K562 (cell line): ENCODE results near the gene DDR1. TPM values are rescaled to one million over a fixed set of nuclear protein-coding genes. Genes with fewer than 3 reads are reported as not detected.

Source experiments
- BCOR ChIP-seq: fragments of 450-650 bp; IDR thresholded peaks from 2 replicates; pipeline ENCODE4 v1.6.1; 2016
- CCNT2 ChIP-seq: IDR thresholded peaks from 2 replicates; pipeline ENCODE4 v1.6.1; 2011; ENCODE audit warnings: borderline replicate concordance, low read depth, mild to moderate bottlenecking, moderate library complexity, mixed read lengths, low read length; ENCODE audit not compliant: insufficient read length; ENCODE audit errors: extremely low read depth
- COPS2 ChIP-seq: fragments of 450-650 bp; conservative IDR thresholded peaks from 2 replicates; pipeline ENCODE4 v1.6.1; 2016; ENCODE audit warnings: mild to moderate bottlenecking, moderate library complexity
- EP400 ChIP-seq: fragments of 450-650 bp; IDR thresholded peaks from 2 replicates; pipeline ENCODE4 v1.6.1; 2017; ENCODE audit warnings: antibody characterized with exemption, mild to moderate bottlenecking, moderate library complexity
- GATA2 ChIP-seq: sonication (generic); formaldehyde crosslinking; IDR thresholded peaks from 2 replicates; pipeline ENCODE4 v1.4.0; 2020; ENCODE audit warnings: mild to moderate bottlenecking, missing genetic modification reagents
- GATAD2A ChIP-seq: fragments of 450-650 bp; IDR thresholded peaks from 2 replicates; pipeline ENCODE4 v1.6.1; 2017
- NR2C1 ChIP-seq, 2 experiments: fragments of 450-650 bp; IDR thresholded peaks; 2 replicates each; pipeline ENCODE4 v1.6.1; 2017; ENCODE audit warnings: mild to moderate bottlenecking in 2 of 2, antibody characterized with exemption in 1 of 2, inconsistent platforms in 1 of 2, missing compliant biosample characterization in 1 of 2, missing genetic modification characterization in 1 of 2
- RFX5 ChIP-seq: IDR thresholded peaks from 2 replicates; pipeline ENCODE4 v1.6.1; 2011; ENCODE audit warnings: low read depth, mild to moderate bottlenecking, improper control_type of control experiment, low read length
- RHOXF2B ChIP-seq: fragments of 250-450 bp; sonication (Bioruptor Pico); conservative IDR thresholded peaks from 2 replicates; pipeline ENCODE4 v1.5.1; 2021
- SMAD3 ChIP-seq: fragments of 450-650 bp; formaldehyde crosslinking; conservative IDR thresholded peaks from 2 replicates; pipeline ENCODE4 v1.4.0; 2020; ENCODE audit warnings: mild to moderate bottlenecking
- TBL1XR1 ChIP-seq, 2 experiments: IDR thresholded peaks; 2 replicates each; pipeline ENCODE4 v1.6.1; 2012; ENCODE audit warnings: improper control_type of control experiment in 2 of 2, low read length in 2 of 2, mild to moderate bottlenecking in 1 of 2
- TEAD4 ChIP-seq, 2 experiments: sonication (generic) in 1 of 2; formaldehyde crosslinking in 1 of 2; IDR thresholded peaks; 2 replicates each; pipeline versions ENCODE4 v1.6.1 to v1.8.0; 2012 to 2022; ENCODE audit warnings: borderline replicate concordance in 1 of 2, inconsistent platforms in 1 of 2, low read length in 1 of 2, mild to moderate bottlenecking in 1 of 2, missing genetic modification reagents in 1 of 2
- TRIM28 ChIP-seq: fragments of 450-650 bp; IDR thresholded peaks from 2 replicates; pipeline ENCODE4 v1.6.1; 2017
- ZBTB7A ChIP-seq: IDR thresholded peaks from 2 replicates; pipeline ENCODE4 v1.6.1; 2011; ENCODE audit warnings: low read depth, mild to moderate bottlenecking, low read length, moderate library complexity, borderline replicate concordance; ENCODE audit not compliant: control insufficient read depth
- ZNF175 ChIP-seq: fragments of 200-800 bp; sonication (Bioruptor generic); IDR thresholded peaks from 2 replicates; pipeline ENCODE4 v1.6.1; 2016; ENCODE audit warnings: low read depth, mild to moderate bottlenecking, missing genetic modification characterization, missing compliant biosample characterization
- polyA plus RNA-seq, 8 experiments: library from polyadenylated mRNA; depleted of rRNA in 4 of 8; stranded (reverse) in 5 of 8; unstranded in 3 of 8; fragments of >200 nt; fragmentation: Nextera tagmentation in 2 of 8; fragmentation: Illumina TruSeq in 1 of 8; extraction: Ambion mirVana in 2 of 8; extraction: Trizol in 1 of 8; gene quantifications; 2 replicates each; pipeline versions ENCODE4 v1.2.1 to v1.2.3, GENCODE V29; 2011 to 2014; ENCODE audit warnings: inconsistent platforms in 1 of 8, missing spikeins in 1 of 8
- total RNA-seq, 7 experiments: library from RNA; depleted of rRNA in 6 of 7; stranded (reverse); fragments of >200 nt in 6 of 7; fragmentation: Illumina TruSeq in 2 of 7; extraction: Trizol in 2 of 7; gene quantifications; 2 replicates each; pipeline versions ENCODE4 v1.2.1 to v1.2.3, GENCODE V29; 2011 to 2021; ENCODE audit warnings: low replicate concordance in 1 of 7
- TF ChIP-seq, protein P1 (sequence below): fragments of 450-650 bp; IDR thresholded peaks from 2 replicates; pipeline ENCODE4 v1.6.1; 2016; ENCODE audit warnings: mild to moderate bottlenecking
- TF ChIP-seq, protein P2 (sequence below): sonication (generic); formaldehyde crosslinking; IDR thresholded peaks from 2 replicates; pipeline ENCODE4 v1.8.0; 2022; ENCODE audit warnings: missing genetic modification reagents, mild to moderate bottlenecking, borderline replicate concordance
- TF ChIP-seq, protein P3 (sequence below): fragments of 250-450 bp; sonication (Bioruptor Pico); IDR thresholded peaks from 2 replicates; pipeline ENCODE4 v1.5.0; 2022; ENCODE audit warnings: mild to moderate bottlenecking
- TF ChIP-seq, protein P4 (sequence below): fragments of 250-450 bp; sonication (Bioruptor Pico); IDR thresholded peaks from 2 replicates; pipeline ENCODE4 v1.8.0; 2022; ENCODE audit warnings: inconsistent platforms, mild to moderate bottlenecking, moderate library complexity, borderline replicate concordance

Gene DDR1
- total and polyA plus RNA-seq, 9 of the 15 experiments (the other 6 are each of a cell fraction or from before 2014, with no cell fraction given) = 1.4 to 44.6 (median 12.2) TPM

DNA sequence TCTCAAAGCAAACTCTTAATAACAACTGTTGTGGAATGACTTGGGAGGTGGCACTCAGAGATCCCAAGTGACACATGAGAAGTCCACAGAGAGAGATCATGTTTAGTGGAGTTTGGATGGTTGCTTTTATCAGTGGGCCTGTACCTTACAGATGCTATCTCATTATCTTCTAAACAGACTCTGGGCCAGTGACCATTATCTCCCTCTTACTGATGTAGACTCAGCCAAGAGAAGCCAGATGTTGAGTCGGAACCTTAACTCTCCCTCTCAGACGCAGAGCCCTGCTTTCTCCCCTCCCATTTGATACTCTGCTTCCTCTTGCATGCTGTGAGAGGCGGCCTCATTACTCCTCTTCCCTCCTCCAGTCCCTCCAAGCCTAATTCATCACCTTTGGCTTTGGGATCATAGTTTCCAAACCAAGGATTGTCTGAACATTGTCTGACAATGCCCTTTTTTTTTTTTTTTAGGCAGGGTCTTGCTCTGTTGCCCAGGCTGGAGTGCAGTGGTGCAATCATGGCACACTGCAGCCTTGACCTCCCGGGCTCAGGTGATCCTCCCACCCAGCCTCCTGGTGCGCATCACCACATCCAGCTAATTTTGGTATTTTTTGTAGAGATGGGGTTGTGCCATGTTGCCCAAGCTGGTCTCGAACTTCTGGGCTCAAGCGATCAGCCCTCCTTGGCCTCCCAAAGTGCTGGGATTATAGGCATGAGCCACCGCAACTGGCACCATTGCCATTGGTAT lies 4.5 kb upstream of the DDR1 start (continued):
- TF ChIP-seq, protein P1, sequence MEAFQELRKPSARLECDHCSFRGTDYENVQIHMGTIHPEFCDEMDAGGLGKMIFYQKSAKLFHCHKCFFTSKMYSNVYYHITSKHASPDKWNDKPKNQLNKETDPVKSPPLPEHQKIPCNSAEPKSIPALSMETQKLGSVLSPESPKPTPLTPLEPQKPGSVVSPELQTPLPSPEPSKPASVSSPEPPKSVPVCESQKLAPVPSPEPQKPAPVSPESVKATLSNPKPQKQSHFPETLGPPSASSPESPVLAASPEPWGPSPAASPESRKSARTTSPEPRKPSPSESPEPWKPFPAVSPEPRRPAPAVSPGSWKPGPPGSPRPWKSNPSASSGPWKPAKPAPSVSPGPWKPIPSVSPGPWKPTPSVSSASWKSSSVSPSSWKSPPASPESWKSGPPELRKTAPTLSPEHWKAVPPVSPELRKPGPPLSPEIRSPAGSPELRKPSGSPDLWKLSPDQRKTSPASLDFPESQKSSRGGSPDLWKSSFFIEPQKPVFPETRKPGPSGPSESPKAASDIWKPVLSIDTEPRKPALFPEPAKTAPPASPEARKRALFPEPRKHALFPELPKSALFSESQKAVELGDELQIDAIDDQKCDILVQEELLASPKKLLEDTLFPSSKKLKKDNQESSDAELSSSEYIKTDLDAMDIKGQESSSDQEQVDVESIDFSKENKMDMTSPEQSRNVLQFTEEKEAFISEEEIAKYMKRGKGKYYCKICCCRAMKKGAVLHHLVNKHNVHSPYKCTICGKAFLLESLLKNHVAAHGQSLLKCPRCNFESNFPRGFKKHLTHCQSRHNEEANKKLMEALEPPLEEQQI = no peak
- TF ChIP-seq NR2C1 (IDR thresholded peaks at IDR 0.05) (no peak), NR2C1 (tag; IDR thresholded peaks at IDR 0.05) (no peak), EP400 (0 out of 2 replicates have a peak, but pooled peaks have one; percentile 15), ZBTB7A (no peak), SMAD3 (no peak), ZNF175 (CRISPR knock-in tag) (no peak), TRIM28 (no peak), TEAD4 (IDR thresholded peaks at IDR 0.05; ENCODE audit: low read length) (peak; percentile 90), TEAD4 (CRISPR knock-in tag; IDR thresholded peaks at IDR 0.05; ENCODE audit: borderline replicate concordance) (no peak), CCNT2 (peak; percentile 60), BCOR (peak; percentile 72), RFX5 (no peak), GATAD2A (0 out of 2 replicates have a peak, but pooled peaks have one; percentile 40), TBL1XR1 (IDR thresholded peaks at IDR 0.05; ENCODE audit: low read length in 2 of 2) (no peak), RHOXF2B (CRISPR knock-in tag) (no peak), COPS2 (no peak), GATA2 (CRISPR knock-in tag) (peak; percentile 65; the same call in 1 of the 2 replicates)
- TF ChIP-seq, protein P2, sequence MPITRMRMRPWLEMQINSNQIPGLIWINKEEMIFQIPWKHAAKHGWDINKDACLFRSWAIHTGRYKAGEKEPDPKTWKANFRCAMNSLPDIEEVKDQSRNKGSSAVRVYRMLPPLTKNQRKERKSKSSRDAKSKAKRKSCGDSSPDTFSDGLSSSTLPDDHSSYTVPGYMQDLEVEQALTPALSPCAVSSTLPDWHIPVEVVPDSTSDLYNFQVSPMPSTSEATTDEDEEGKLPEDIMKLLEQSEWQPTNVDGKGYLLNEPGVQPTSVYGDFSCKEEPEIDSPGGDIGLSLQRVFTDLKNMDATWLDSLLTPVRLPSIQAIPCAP (CRISPR knock-in tag) = no peak
- TF ChIP-seq, protein P3, sequence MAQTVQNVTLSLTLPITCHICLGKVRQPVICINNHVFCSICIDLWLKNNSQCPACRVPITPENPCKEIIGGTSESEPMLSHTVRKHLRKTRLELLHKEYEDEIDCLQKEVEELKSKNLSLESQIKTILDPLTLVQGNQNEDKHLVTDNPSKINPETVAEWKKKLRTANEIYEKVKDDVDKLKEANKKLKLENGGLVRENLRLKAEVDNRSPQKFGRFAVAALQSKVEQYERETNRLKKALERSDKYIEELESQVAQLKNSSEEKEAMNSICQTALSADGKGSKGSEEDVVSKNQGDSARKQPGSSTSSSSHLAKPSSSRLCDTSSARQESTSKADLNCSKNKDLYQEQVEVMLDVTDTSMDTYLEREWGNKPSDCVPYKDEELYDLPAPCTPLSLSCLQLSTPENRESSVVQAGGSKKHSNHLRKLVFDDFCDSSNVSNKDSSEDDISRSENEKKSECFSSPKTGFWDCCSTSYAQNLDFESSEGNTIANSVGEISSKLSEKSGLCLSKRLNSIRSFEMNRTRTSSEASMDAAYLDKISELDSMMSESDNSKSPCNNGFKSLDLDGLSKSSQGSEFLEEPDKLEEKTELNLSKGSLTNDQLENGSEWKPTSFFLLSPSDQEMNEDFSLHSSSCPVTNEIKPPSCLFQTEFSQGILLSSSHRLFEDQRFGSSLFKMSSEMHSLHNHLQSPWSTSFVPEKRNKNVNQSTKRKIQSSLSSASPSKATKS (CRISPR knock-in tag) = 0 out of 2 replicates have a peak, but pooled peaks have one; percentile 46
- TF ChIP-seq, protein P4, sequence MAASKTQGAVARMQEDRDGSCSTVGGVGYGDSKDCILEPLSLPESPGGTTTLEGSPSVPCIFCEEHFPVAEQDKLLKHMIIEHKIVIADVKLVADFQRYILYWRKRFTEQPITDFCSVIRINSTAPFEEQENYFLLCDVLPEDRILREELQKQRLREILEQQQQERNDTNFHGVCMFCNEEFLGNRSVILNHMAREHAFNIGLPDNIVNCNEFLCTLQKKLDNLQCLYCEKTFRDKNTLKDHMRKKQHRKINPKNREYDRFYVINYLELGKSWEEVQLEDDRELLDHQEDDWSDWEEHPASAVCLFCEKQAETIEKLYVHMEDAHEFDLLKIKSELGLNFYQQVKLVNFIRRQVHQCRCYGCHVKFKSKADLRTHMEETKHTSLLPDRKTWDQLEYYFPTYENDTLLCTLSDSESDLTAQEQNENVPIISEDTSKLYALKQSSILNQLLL (CRISPR knock-in tag) = no peak
